GM12878 (cell line): ENCODE measurements around the gene BTC.

Source experiments
- GABPA ChIP-seq: IDR thresholded peaks from 2 replicates; pipeline ENCODE4 v1.6.1; 2014; ENCODE audit warnings: antibody characterized with exemption, low read depth, mild to moderate bottlenecking, inconsistent platforms
- POLR2AphosphoS5 ChIP-seq: IDR thresholded peaks from 2 replicates; pipeline ENCODE4 v1.6.1; 2011; ENCODE audit warnings: mild to moderate bottlenecking, low read length, inconsistent platforms

- TF ChIP-seq GABPA, result no peak
- TF ChIP-seq POLR2AphosphoS5, result no peak
Observed at GRCh38 chr4:74770226-74770910, 24.0 kb downstream of the BTC start.
